ENCODE results near the gene PSMB9.
"Not testable (repeated sequence)": the region's sequence is repeated elsewhere in the genome, so short reads cannot be mapped to it uniquely, and the experiment has no call there.

The PSMB9 gene

GRCh38 chr6:32860674-32861073 lies 6.7 kb downstream of the PSMB9 start:
- no peak for DNase-seq (ENCODE audit: low read depth)

GRCh38 chr6:32862725-32863124 lies 8.7 kb downstream of the PSMB9 start:
- DNase-seq (ENCODE audit: low read depth), result no peak

GRCh38 chr6:32865724-32866443 lies 11.9 kb downstream of the PSMB9 start:
- DNase-seq (ENCODE audit: low read depth), result no peak

GRCh38 chr6:32867022-32867477 lies 13.1 kb downstream of the PSMB9 start:
- no peak for DNase-seq (ENCODE audit: low read depth)

GRCh38 chr6:32867554-32868256 lies 13.7 kb downstream of the PSMB9 start:
- no peak for DNase-seq (ENCODE audit: low read depth)

- DNase-seq (ENCODE audit: low read depth), result peak; percentile 85
These were observed 14.3 kb downstream of the PSMB9 start for GRCh38 chr6:32868257-32868788.

- DNase-seq (ENCODE audit: low read depth), result not testable (repeated sequence)
These were observed 20.0 kb downstream of the PSMB9 start for GRCh38 chr6:32873947-32874346.

- DNase-seq (ENCODE audit: low read depth), result no peak
These were observed 22.6 kb downstream of the PSMB9 start for GRCh38 chr6:32876603-32877002.

GRCh38 chr6:32879691-32880090 lies 25.7 kb downstream of the PSMB9 start:
- DNase-seq (ENCODE audit: low read depth), result no peak

GRCh38 chr6:32880962-32881361 lies 27.0 kb downstream of the PSMB9 start:
- not testable (repeated sequence) for DNase-seq (ENCODE audit: low read depth)

GRCh38 chr6:32882879-32883250 lies 28.9 kb downstream of the PSMB9 start:
- no peak for DNase-seq (ENCODE audit: low read depth)

GRCh38 chr6:32883789-32884188 lies 29.8 kb downstream of the PSMB9 start:
- no peak for DNase-seq (ENCODE audit: low read depth)

GRCh38 chr6:32885698-32886286 lies 31.8 kb downstream of the PSMB9 start:
- no peak for DNase-seq (ENCODE audit: low read depth)

- no peak for DNase-seq (ENCODE audit: low read depth)
These were observed 32.8 kb downstream of the PSMB9 start for GRCh38 chr6:32886681-32887383.

- no peak for DNase-seq (ENCODE audit: low read depth)
These were observed 33.6 kb downstream of the PSMB9 start for GRCh38 chr6:32887616-32888015.

GRCh38 chr6:32888576-32888975 lies 34.6 kb downstream of the PSMB9 start:
- DNase-seq (ENCODE audit: low read depth), result no peak

GRCh38 chr6:32889533-32889932 lies 35.5 kb downstream of the PSMB9 start:
- no peak for DNase-seq (ENCODE audit: low read depth)

- DNase-seq (ENCODE audit: low read depth), result no peak
These were observed 36.8 kb downstream of the PSMB9 start for GRCh38 chr6:32890831-32891230.

GRCh38 chr6:32894085-32895005 lies 40.4 kb downstream of the PSMB9 start:
- DNase-seq (ENCODE audit: low read depth), result peak; percentile 89

- no peak for DNase-seq (ENCODE audit: low read depth)
These were observed 41.0 kb downstream of the PSMB9 start for GRCh38 chr6:32895006-32895345.

- no peak for DNase-seq (ENCODE audit: low read depth)
These were observed 50.0 kb downstream of the PSMB9 start for GRCh38 chr6:32903952-32904351.
